GM23338 (cell line): ENCODE results near the gene AXIN1. TPM values are rescaled to one million over a fixed set of nuclear protein-coding genes. Genes with fewer than 3 reads are reported as not detected.
"Not testable (repeated sequence)": the region's sequence is repeated elsewhere in the genome, so short reads cannot be mapped to it uniquely, and the experiment has no call there.

Experiments used
- ATAC-seq: fragments of 200-7000 bp; cut with Tn5 transposase; 3 replicates; pipeline ENCODE4 v1.9.1; 2020
- DNase-seq: peaks from one replicate; pipeline ENCODE4 v3.0.0-alpha.2; 2015; ENCODE audit warnings: low spot score
- H2AFZ ChIP-seq: fragments of 200-600 bp; sonication (generic); 2 replicates; pipeline ENCODE4 v1.8.0; 2016; ENCODE audit warnings: antibody characterized with exemption, mild to moderate bottlenecking, moderate library complexity
- H3F3A ChIP-seq: fragments of 200-600 bp; sonication (generic); replicated peaks from 2 replicates; pipeline ENCODE4 v1.8.0; 2017; ENCODE audit warnings: antibody characterized with exemption, mixed run types, low read depth
- H3K27ac ChIP-seq: fragments of 200-600 bp; sonication (generic); 2 replicates; pipeline ENCODE4 v1.6.1; 2016; ENCODE audit warnings: low read depth
- H3K27me3 ChIP-seq: fragments of 200-600 bp; sonication (generic); 2 replicates; pipeline ENCODE4 v1.8.0; 2016; ENCODE audit warnings: mild to moderate bottlenecking, mixed run types, moderate library complexity; ENCODE audit not compliant: insufficient read depth
- H3K36me3 ChIP-seq: fragments of 200-600 bp; sonication (generic); 2 replicates; pipeline ENCODE4 v1.8.0; 2016; ENCODE audit warnings: mild to moderate bottlenecking; ENCODE audit not compliant: insufficient read depth
- H3K4me1 ChIP-seq: fragments of 200-600 bp; sonication (generic); 2 replicates; pipeline ENCODE4 v1.8.0; 2016; ENCODE audit warnings: mild to moderate bottlenecking, moderate library complexity; ENCODE audit not compliant: insufficient read depth
- H3K4me2 ChIP-seq: fragments of 200-600 bp; sonication (generic); 2 replicates; pipeline ENCODE4 v1.7.1; 2017; ENCODE audit warnings: mixed run types
- H3K4me3 ChIP-seq: fragments of 200-600 bp; sonication (generic); 2 replicates; pipeline ENCODE4 v1.6.1; 2016; ENCODE audit warnings: mixed run types
- H3K79me2 ChIP-seq: fragments of 200-600 bp; sonication (generic); replicated peaks from 2 replicates; pipeline ENCODE4 v1.8.0; 2017; ENCODE audit warnings: mild to moderate bottlenecking; ENCODE audit not compliant: insufficient read depth
- H3K9me2 ChIP-seq: fragments of 200-600 bp; sonication (generic); 2 replicates; pipeline ENCODE4 v1.8.0; 2017; ENCODE audit not compliant: insufficient read depth
- H4K20me1 ChIP-seq: fragments of 200-600 bp; sonication (generic); replicated peaks from 2 replicates; pipeline ENCODE4 v1.8.0; 2017; ENCODE audit warnings: mild to moderate bottlenecking; ENCODE audit not compliant: insufficient read depth
- H3K27ac Mint-ChIP-seq: 2 replicates; pipeline ENCODE4 v1.8.0; 2020; ENCODE audit warnings: inconsistent platforms, mild to moderate bottlenecking, moderate library complexity, mixed read lengths
- H3K27me3 Mint-ChIP-seq: 3 replicates; pipeline ENCODE4 v1.8.0; 2022; ENCODE audit warnings: low read depth, mild to moderate bottlenecking, moderate library complexity, mixed read lengths, inconsistent platforms; ENCODE audit not compliant: insufficient read depth, poor library complexity
- H3K36me3 Mint-ChIP-seq: 3 replicates; pipeline ENCODE4 v1.8.0; 2021; ENCODE audit warnings: low read depth, mild to moderate bottlenecking, inconsistent platforms, moderate library complexity, mixed read lengths
- H3K4me1 Mint-ChIP-seq: 3 replicates; pipeline ENCODE4 v1.8.0; 2020; ENCODE audit warnings: mild to moderate bottlenecking, inconsistent platforms, mixed read lengths
- H3K4me3 Mint-ChIP-seq: 3 replicates; pipeline ENCODE4 v1.8.0; 2021; ENCODE audit warnings: moderate library complexity, mild to moderate bottlenecking, inconsistent platforms, mixed read lengths
- H3K9me3 Mint-ChIP-seq: 3 replicates; pipeline ENCODE4 v1.8.0; 2020; ENCODE audit warnings: moderate library complexity, mild to moderate bottlenecking, inconsistent platforms, mixed read lengths
- EZH2 ChIP-seq: fragments of 200-600 bp; sonication (generic); IDR thresholded peaks from one replicate; pipeline ENCODE4 v1.8.0; 2017; ENCODE audit warnings: antibody characterized with exemption, mild to moderate bottlenecking, low read depth; ENCODE audit not compliant: unreplicated experiment
- ZNF114 ChIP-seq: fragments of 250-450 bp; sonication (Bioruptor Pico); IDR thresholded peaks from 2 replicates; pipeline ENCODE4 v1.5.0; 2020; ENCODE audit warnings: mild to moderate bottlenecking, moderate library complexity
- polyA plus RNA-seq: library from polyadenylated mRNA; unstranded; fragments of >200 nt; fragmentation: Nextera tagmentation; extraction: Ambion mirVana; gene quantifications from 2 replicates; pipeline ENCODE4 v1.2.1, GENCODE V29; 2016
- total RNA-seq: library from RNA; depleted of rRNA; stranded (reverse); fragments of >200 nt; shearing (Covaris generic); gene quantifications from 2 replicates; pipeline ENCODE4 v1.2.3, GENCODE V29; 2014
- TF ChIP-seq, protein P1 (sequence below): IDR thresholded peaks from 2 replicates; pipeline ENCODE4 v1.6.1; 2016; ENCODE audit warnings: antibody characterized with exemption
- TF ChIP-seq, protein P2 (sequence below): IDR thresholded peaks from one replicate; pipeline ENCODE4 v1.6.1; 2018; ENCODE audit warnings: antibody characterized with exemption; ENCODE audit not compliant: unreplicated experiment

Gene AXIN1
- total and polyA plus RNA-seq, 2 experiments from 2014 or later, result 14.3 to 54.5 TPM

DNA sequence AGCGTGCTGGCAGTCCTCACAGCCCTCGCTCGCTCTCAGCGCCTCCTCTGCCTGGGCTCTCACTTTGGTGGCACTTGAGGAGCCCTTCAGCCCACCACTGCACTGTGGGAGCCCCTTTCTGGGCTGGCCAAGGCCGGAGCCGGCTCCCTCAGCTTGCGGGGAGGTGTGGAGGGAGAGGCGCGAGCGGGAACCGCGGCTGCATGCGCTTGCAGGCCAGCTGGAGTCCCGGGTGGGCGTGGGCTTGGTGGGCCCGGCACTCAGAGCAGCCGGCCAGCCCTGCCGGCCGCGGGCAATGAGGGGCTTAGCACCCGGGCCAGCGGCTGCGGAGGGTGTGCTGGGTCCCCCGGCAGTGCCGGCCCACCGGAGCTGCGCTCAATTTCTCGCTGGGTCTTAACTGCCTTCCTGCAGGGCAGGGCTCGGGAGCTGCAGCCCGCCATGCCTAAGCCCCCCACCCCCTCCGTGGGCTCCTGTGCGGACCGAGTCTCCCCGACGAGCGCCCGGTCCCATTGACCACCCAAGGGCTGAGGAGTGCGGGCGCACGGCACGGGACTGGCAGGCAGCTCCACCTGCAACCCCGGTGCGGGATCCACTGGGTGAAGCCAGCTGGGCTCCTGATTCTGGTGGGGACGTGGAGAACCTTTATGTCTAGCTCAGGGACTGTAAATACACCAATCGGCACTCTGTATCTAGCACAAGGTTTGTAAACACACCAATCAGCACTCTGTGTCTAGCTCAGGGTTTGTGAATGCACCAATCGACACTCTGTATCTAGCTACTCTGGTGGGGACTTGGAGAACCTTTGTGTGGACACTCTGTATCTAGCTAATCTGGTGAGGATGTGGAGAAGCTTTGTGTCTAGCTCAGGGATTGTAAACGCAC, 11.2 kb downstream of the AXIN1 start:
- not testable (repeated sequence) for H3F3A ChIP-seq, H3K9me2 ChIP-seq, H3K27me3 ChIP-seq, H3K4me1 Mint-ChIP-seq, H3K9me3 Mint-ChIP-seq, H3K4me1 ChIP-seq, ATAC-seq, H3K4me3 ChIP-seq, DNase-seq, H3K27ac ChIP-seq, H2AFZ ChIP-seq, H3K4me2 ChIP-seq, H3K4me3 Mint-ChIP-seq, H3K27ac Mint-ChIP-seq, H3K36me3 ChIP-seq, H3K27me3 Mint-ChIP-seq
- H3K79me2 ChIP-seq, result peaks cover 100% of the 10 kb centered on the region
- H4K20me1 ChIP-seq, result peaks cover 44% of the 10 kb centered on the region
- H3K36me3 Mint-ChIP-seq, result peaks cover 54% of the 10 kb centered on the region

DNA sequence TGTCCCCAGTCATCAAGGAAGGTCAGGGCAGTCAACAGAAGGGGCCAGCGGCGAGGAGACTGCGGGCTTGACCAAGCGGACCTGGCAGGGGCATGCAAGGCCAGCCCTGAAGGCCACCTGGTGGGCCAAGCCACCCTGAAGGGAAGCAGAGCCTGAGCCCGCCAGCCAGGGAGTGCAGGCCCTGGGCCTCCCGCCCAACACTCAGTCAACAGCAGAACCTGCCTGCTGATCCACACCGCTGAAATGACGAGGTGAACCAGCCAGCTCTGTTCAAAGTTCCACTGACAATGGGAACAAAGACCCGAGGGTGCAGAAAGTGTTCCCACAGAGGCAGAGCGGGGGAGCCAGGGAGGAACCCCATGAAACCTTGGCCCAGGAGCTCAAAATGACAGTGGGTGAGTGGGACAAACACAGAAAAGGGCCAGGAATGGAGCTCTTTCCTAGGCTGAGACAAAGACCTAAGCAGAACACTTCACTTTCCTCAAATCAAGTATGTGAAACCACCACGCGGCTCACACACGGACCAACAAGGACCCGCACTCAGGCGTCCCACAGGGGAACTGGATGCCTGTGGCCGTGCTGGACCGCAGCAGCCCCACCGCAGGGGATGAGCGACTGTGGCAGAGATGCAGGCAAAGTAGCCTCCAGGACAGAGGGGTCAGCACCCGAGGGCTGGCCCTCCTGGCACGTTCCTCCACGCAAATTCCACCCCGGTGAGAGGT, 12.0 kb downstream of the AXIN1 start:
- H3K9me2 ChIP-seq, result no peaks in the 10 kb centered on the region
- ATAC-seq (no peak), DNase-seq (no peak)
- no peak overlapping the region for H3K4me3 Mint-ChIP-seq
- no peak overlapping the region for H3K27ac ChIP-seq
- H3K9me3 Mint-ChIP-seq, result no peaks in the 10 kb centered on the region
- peaks cover 10% of the 10 kb centered on the region for H3K4me1 Mint-ChIP-seq
- H3K27me3 Mint-ChIP-seq, result peaks cover 7% of the 10 kb centered on the region
- no peak overlapping the region for H3K4me2 ChIP-seq
- H3F3A ChIP-seq, result peaks cover 5% of the 10 kb centered on the region
- H3K4me1 ChIP-seq, result no peaks in the 10 kb centered on the region
- no peak overlapping the region for H3K27ac Mint-ChIP-seq
- H3K27me3 ChIP-seq, result no peaks in the 10 kb centered on the region
- peaks cover 100% of the 10 kb centered on the region for H3K79me2 ChIP-seq
- H2AFZ ChIP-seq, result no peak overlapping the region
- no peaks in the 10 kb centered on the region for H3K36me3 ChIP-seq
- no peak overlapping the region for H3K4me3 ChIP-seq
- TF ChIP-seq, protein P1, sequence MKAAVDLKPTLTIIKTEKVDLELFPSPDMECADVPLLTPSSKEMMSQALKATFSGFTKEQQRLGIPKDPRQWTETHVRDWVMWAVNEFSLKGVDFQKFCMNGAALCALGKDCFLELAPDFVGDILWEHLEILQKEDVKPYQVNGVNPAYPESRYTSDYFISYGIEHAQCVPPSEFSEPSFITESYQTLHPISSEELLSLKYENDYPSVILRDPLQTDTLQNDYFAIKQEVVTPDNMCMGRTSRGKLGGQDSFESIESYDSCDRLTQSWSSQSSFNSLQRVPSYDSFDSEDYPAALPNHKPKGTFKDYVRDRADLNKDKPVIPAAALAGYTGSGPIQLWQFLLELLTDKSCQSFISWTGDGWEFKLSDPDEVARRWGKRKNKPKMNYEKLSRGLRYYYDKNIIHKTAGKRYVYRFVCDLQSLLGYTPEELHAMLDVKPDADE, result no peak
- TF ChIP-seq ZNF114, result no peak
- TF ChIP-seq, protein P2, sequence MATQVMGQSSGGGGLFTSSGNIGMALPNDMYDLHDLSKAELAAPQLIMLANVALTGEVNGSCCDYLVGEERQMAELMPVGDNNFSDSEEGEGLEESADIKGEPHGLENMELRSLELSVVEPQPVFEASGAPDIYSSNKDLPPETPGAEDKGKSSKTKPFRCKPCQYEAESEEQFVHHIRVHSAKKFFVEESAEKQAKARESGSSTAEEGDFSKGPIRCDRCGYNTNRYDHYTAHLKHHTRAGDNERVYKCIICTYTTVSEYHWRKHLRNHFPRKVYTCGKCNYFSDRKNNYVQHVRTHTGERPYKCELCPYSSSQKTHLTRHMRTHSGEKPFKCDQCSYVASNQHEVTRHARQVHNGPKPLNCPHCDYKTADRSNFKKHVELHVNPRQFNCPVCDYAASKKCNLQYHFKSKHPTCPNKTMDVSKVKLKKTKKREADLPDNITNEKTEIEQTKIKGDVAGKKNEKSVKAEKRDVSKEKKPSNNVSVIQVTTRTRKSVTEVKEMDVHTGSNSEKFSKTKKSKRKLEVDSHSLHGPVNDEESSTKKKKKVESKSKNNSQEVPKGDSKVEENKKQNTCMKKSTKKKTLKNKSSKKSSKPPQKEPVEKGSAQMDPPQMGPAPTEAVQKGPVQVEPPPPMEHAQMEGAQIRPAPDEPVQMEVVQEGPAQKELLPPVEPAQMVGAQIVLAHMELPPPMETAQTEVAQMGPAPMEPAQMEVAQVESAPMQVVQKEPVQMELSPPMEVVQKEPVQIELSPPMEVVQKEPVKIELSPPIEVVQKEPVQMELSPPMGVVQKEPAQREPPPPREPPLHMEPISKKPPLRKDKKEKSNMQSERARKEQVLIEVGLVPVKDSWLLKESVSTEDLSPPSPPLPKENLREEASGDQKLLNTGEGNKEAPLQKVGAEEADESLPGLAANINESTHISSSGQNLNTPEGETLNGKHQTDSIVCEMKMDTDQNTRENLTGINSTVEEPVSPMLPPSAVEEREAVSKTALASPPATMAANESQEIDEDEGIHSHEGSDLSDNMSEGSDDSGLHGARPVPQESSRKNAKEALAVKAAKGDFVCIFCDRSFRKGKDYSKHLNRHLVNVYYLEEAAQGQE, result no peak
- no peak for TF ChIP-seq EZH2
- H4K20me1 ChIP-seq, result peaks cover 49% of the 10 kb centered on the region
- peaks cover 48% of the 10 kb centered on the region for H3K36me3 Mint-ChIP-seq
